ENCODE results near the gene SORCS1.

Gene SORCS1

DNA sequence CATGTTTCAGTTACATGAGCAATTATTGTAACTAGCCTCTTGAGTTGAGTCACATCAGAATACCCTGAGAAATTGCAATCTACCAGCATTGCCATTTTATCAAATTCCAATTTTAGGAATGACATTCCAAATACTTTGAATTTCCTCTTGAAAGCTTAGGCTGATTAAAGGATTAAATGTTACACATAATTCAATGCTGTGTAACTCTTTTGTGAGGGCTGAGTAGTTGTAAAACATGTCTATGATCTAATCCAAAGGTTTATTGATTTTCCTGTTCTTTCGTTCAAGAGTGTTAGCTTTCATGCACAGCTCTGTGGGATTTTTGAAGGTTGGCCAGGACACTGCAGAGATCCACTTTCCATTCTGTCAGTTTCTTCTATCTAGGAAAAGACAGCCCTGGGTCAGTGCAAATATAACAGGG lies 193.1 kb downstream of the SORCS1 start:
- no peak overlapping the region for H3K4me3 ChIP-seq (ENCODE audit: low read depth, low read length)
- DNase-seq (ENCODE audit: low read depth): no peak
- TF ChIP-seq, protein P1, sequence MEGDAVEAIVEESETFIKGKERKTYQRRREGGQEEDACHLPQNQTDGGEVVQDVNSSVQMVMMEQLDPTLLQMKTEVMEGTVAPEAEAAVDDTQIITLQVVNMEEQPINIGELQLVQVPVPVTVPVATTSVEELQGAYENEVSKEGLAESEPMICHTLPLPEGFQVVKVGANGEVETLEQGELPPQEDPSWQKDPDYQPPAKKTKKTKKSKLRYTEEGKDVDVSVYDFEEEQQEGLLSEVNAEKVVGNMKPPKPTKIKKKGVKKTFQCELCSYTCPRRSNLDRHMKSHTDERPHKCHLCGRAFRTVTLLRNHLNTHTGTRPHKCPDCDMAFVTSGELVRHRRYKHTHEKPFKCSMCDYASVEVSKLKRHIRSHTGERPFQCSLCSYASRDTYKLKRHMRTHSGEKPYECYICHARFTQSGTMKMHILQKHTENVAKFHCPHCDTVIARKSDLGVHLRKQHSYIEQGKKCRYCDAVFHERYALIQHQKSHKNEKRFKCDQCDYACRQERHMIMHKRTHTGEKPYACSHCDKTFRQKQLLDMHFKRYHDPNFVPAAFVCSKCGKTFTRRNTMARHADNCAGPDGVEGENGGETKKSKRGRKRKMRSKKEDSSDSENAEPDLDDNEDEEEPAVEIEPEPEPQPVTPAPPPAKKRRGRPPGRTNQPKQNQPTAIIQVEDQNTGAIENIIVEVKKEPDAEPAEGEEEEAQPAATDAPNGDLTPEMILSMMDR (IDR thresholded peaks at IDR 0.05; ENCODE audit: insufficient read depth, low read depth, low read length, missing control alignments): no peak

DNA sequence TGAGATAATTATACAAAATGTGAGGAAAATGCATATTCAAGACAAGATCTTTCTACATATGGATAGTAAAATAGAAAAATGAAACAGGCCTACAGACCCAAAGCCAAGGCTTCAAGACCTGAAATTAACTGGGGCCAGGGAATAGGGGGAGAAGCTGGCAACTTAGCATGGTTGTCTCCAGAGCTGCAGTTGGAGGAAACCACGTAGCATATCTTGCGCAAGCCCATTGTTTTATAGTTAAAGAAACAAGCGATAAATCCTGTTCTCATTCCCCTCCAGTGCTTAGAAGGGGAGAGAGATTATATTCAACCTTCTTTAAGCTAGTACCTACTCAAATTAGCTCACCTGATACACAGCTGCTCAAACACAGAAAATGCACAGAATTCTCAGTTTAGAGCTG lies 197.1 kb downstream of the SORCS1 start:
- DNase-seq (ENCODE audit: low read depth): no peak
- TF ChIP-seq, protein P1 (IDR thresholded peaks at IDR 0.05; ENCODE audit: insufficient read depth, low read depth, low read length, missing control alignments): no peak
- no peak overlapping the region for H3K4me3 ChIP-seq (ENCODE audit: low read depth, low read length)

DNA sequence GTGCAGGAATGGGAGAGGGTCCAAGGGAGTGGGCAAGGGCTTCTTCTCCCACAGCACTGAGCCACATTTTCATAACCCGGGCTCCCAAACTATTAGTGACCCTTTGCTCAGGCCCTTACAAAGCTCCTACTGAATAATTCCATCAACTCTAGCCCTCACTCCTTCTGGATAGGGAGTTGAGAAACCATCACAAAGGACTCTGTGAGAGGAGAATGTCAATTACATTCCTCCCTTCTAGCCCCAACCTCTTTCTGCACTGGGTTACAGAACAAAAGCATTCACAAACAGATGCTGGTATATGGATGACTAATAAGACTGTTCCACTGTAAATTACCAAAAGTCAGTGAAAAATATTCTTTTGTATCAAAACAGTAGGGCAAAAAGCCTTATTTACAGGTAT lies 203.7 kb downstream of the SORCS1 start:
- TF ChIP-seq, protein P1 (IDR thresholded peaks at IDR 0.05; ENCODE audit: insufficient read depth, low read depth, low read length, missing control alignments): no peak
- no peak for DNase-seq (ENCODE audit: low read depth)
- H3K4me3 ChIP-seq (ENCODE audit: low read depth, low read length): no peak overlapping the region

DNA sequence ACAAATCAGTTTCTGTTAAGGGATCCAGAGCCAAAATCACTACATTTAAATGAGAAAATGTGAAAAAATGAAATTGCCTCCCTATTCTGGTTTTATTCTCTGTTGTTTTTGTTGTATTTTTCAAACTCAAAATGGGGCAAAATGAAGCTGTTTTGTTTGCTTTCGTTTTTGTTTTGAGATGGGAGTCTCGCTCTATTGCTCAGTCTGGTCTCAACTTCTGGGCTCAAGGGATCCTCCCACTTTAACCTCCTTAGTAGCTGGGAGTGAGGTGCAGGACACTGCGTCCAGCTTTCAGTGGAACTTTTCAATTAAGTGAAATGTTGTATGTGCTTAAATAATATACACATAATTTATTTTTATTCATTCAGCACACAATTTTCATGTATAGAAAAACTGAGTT lies 205.0 kb downstream of the SORCS1 start:
- TF ChIP-seq, protein P1 (IDR thresholded peaks at IDR 0.05; ENCODE audit: insufficient read depth, low read depth, low read length, missing control alignments): no peak
- peak; percentile 59 for DNase-seq (ENCODE audit: low read depth)
- H3K4me3 ChIP-seq (ENCODE audit: low read depth, low read length): peak overlapping the region; percentile 22

DNA sequence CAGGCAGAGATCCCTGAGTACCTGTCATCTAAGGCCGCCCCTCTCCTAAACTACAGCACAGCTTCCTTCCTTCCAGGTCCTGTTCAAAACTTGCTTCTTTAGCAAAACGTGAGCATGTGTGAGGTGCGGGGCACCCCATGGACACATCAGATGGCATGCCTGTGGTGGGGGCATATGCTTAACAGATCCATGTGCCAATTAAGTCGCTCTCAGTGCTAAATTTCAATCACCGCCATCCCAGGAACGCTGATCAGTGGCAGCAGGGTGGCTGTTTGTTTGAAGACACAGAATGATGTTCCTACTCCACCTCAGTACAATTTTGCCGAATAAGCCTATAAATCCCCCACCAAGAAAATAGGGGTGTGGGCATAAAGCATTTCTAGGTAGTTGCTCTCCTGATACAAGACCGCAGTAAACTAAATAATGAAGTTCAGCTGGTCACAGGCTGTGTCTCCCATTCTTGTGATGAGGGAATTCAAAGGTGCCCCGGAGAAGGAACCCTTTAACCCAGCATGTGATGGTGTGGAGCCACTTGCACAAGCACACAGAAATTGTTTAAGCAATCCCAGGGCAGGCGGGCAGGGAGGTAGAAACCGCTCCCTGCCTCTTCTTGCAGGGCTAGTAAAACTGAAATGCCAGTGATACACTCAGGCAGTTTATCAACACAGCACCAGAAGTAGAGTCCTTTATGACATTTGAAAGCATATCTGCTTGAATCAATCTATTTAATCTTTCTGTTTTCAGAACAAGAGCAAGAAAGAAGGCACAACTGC lies 205.7 kb downstream of the SORCS1 start:
- H3K4me3 ChIP-seq (ENCODE audit: low read depth, low read length): peak overlapping the region; percentile 22
- TF ChIP-seq, protein P1 (IDR thresholded peaks at IDR 0.05; ENCODE audit: insufficient read depth, low read depth, low read length, missing control alignments): no peak
- no peak for DNase-seq (ENCODE audit: low read depth)

DNA sequence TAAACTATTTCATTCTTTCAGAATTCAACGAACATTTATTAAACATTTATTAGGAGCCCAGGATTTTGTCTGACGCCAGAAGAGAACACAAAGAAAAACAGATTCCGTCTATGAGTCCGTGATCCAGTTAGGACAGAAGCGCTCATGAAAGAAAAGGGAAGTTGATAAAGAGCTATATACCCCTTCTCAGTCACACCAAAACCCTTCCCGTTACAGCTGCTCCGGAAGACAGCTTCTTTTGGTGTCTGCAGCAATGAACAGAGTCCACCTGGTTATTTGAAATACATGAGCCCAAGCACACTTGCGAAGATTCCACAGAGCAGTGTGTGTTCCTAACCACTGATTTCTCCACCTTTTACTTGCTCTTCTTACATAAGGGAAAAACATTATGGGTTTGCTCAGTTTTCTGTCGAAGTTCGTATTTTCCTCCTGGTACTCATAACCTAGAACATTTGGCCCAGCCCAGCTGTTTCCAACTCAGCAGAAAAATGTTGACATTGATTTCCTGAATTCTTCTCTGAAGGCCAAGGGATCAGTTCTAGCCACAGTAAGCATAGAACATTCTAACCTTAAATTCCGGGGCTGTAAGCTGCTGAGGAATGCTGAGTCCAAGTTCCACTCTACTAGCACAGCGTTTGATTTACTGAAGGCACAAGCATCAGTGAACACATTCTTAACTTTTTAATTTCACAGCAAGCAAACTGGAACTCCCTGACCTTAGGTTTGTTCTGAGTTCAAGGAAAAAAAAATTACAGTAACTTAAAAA lies 206.5 kb downstream of the SORCS1 start:
- TF ChIP-seq, protein P1 (IDR thresholded peaks at IDR 0.05; ENCODE audit: insufficient read depth, low read depth, low read length, missing control alignments): no peak
- DNase-seq (ENCODE audit: low read depth): peak; percentile 52
- H3K4me3 ChIP-seq (ENCODE audit: low read depth, low read length): no peak overlapping the region

Measured in GM12865 (cell line).